Panc1 (cell line): Measurements from ENCODE around the gene NRG2. TPM values are rescaled to one million over a fixed set of nuclear protein-coding genes. Genes with fewer than 3 reads are reported as not detected.

Source experiments
- ATAC-seq: fragments of 200-7000 bp; cut with Tn5 transposase; 2 replicates; pipeline ENCODE4 v1.9.1; 2020; ENCODE audit warnings: mild to moderate bottlenecking, moderate library complexity
- BruUV-seq: library from RNA; stranded (reverse); fragments of 400-500 nt; replicated peaks from 2 replicates; lab custom pipeline; 2021; lab: Mats Ljungman, UMichigan
- CTCF ChIA-PET: fragments of 300-600 bp; sonication (Branson Sonifier 250); formaldehyde crosslinking; loops from one replicate; lab custom pipeline; 2022; ENCODE audit warnings: antibody characterized with exemption; lab: Charles Lee
- POLR2A ChIA-PET: fragments of 300-600 bp; sonication (Branson Sonifier 250); formaldehyde crosslinking; loops from one replicate; lab custom pipeline; 2022; ENCODE audit warnings: antibody characterized with exemption; lab: Charles Lee
- DNase-seq: peaks from one replicate; pipeline ENCODE4 v3.0.0-alpha.2; 2010; ENCODE audit warnings: low read depth, low spot score
- H3K27ac ChIP-seq: 2 replicates; pipeline ENCODE4 v1.5.1; 2011; ENCODE audit warnings: mild to moderate bottlenecking, low read length, inconsistent platforms
- H3K27me3 ChIP-seq: fragments of 200-500 bp; sonication (Bioruptor generic); 2 replicates; pipeline ENCODE4 v1.6.0; 2014; ENCODE audit warnings: low read length, inconsistent platforms; ENCODE audit not compliant: control insufficient read depth, insufficient read depth
- H3K36me3 ChIP-seq: fragments of 200-500 bp; sonication (Bioruptor generic); 2 replicates; pipeline ENCODE4 v1.5.1; 2014; ENCODE audit warnings: inconsistent platforms, mild to moderate bottlenecking, low read length, moderate library complexity; ENCODE audit not compliant: control insufficient read depth, insufficient read depth
- H3K4me1 ChIP-seq: 2 replicates; pipeline ENCODE4 v1.5.1; 2011; ENCODE audit warnings: inconsistent platforms, mild to moderate bottlenecking, low read length, moderate library complexity; ENCODE audit not compliant: control insufficient read depth, insufficient read depth
- H3K4me3 ChIP-seq, 2 experiments: 2 replicates each; pipeline ENCODE4 v1.5.1; 2011 to 2012; ENCODE audit warnings: low read depth in 2 of 2, low read length in 2 of 2, mild to moderate bottlenecking in 2 of 2, inconsistent platforms in 1 of 2, moderate library complexity in 1 of 2
- H3K9me3 ChIP-seq: fragments of 200-500 bp; sonication (Bioruptor generic); 2 replicates; pipeline ENCODE4 v1.5.1; 2014; ENCODE audit warnings: low read depth, mild to moderate bottlenecking, inconsistent platforms, low read length, moderate library complexity; ENCODE audit not compliant: control insufficient read depth, insufficient read depth
- CTCF ChIP-seq: fragments of 450-650 bp; IDR thresholded peaks from 2 replicates; pipeline ENCODE4 v1.5.1; 2017; ENCODE audit warnings: mild to moderate bottlenecking
- POLR2AphosphoS5 ChIP-seq: IDR thresholded peaks from 2 replicates; pipeline ENCODE4 v1.6.1; 2012; ENCODE audit warnings: mild to moderate bottlenecking, low read depth, low read length, moderate library complexity
- REST ChIP-seq, 2 experiments: IDR thresholded peaks; 2 replicates each; pipeline ENCODE4 v1.6.1; 2011 to 2012; ENCODE audit warnings: low read depth in 2 of 2, control low read depth in 1 of 2, low read length in 1 of 2, mild to moderate bottlenecking in 1 of 2, moderate library complexity in 1 of 2; ENCODE audit not compliant: insufficient read depth in 1 of 2
- SIN3A ChIP-seq: IDR thresholded peaks from 2 replicates; pipeline ENCODE4 v1.6.1; 2012; ENCODE audit warnings: low read depth, mild to moderate bottlenecking, low read length, moderate library complexity, borderline replicate concordance; ENCODE audit not compliant: insufficient read depth
- TCF7L2 ChIP-seq: IDR thresholded peaks from 2 replicates; pipeline ENCODE4 v1.6.1; 2011; ENCODE audit warnings: mild to moderate bottlenecking, low read depth, low read length, inconsistent platforms
- in situ Hi-C: cut with HindIII; loops from 2 replicates; pipeline ENCODE4 v1.10.0; 2016; ENCODE audit warnings: low sequenced_read_pairs, low pct_unique_long_range_greater_than_20kb
- intact Hi-C: fragments of 100-400 bp; cut with micrococcal nuclease; formaldehyde crosslinking; loops from one replicate; pipeline ENCODE4 v1.10.0; 2022; ENCODE audit not compliant: unreplicated experiment
- total RNA-seq: library from RNA; stranded (reverse); gene quantifications from one replicate; pipeline ENCODE4 v1.2.1, GENCODE V29; 2021; ENCODE audit not compliant: unreplicated experiment

The NRG2 gene
- total RNA-seq, 1 experiment from 2014 or later: 20.2 TPM

GRCh38 chr5:139994234-139994633 lies 48.9 kb downstream of the NRG2 start:
- POLR2A ChIA-PET: no interaction called here
- CTCF ChIA-PET: no interaction called here
- BruUV-seq: no TSS peak
- Histone ChIP-seq H3K36me3 (no peaks in the 10 kb centered on the region), H3K4me3 (no peak overlapping the region), H3K27me3 (no peaks in the 10 kb centered on the region), H3K4me1 (peaks cover 9% of the 10 kb centered on the region), H3K9me3 (no peaks in the 10 kb centered on the region), H3K27ac (no peak overlapping the region)
- no peak for ATAC-seq
- DNase-seq: no peak
- in situ Hi-C loops (no loop called here), intact Hi-C loops (no loop called here)
- TF ChIP-seq CTCF (no peak), SIN3A (no peak), TCF7L2 (no peak), POLR2AphosphoS5 (no peak), REST (IDR thresholded peaks at IDR 0.05; ENCODE audit: insufficient read depth in 1 of 2, low read depth in 2 of 2, low read length in 1 of 2) (no peak)

- in situ Hi-C loops: no loop called here
- Histone ChIP-seq H3K36me3 (no peaks in the 10 kb centered on the region), H3K27ac (peak overlapping the region; percentile 8; the same call in 1 of the 2 replicates), H3K4me3 (no peak overlapping the region), H3K9me3 (no peaks in the 10 kb centered on the region), H3K27me3 (no peaks in the 10 kb centered on the region), H3K4me1 (peaks cover 17% of the 10 kb centered on the region)
- intact Hi-C loops: loop anchor here (10.0 kb wide), 1 partner anchor 169 kb away; no protein-coding TSS in a partner anchor
- ChIA-PET CTCF (interaction anchor here (0.6 to 1.8 kb wide), 2 partner anchors 17 to 57 kb away, joined by 4 to 6 read pairs; no protein-coding TSS in a partner anchor), POLR2A (interaction anchor here (0.6 kb wide), 2 partner anchors 13 to 159 kb away, joined by 7 to 10 read pairs; no protein-coding TSS in a partner anchor)
- DNase-seq: peak; percentile 89
- no peak for TF ChIP-seq SIN3A
- no peak for TF ChIP-seq TCF7L2
- no peak for TF ChIP-seq CTCF
- TF ChIP-seq POLR2AphosphoS5: no peak
- TF ChIP-seq REST (IDR thresholded peaks at IDR 0.05; ENCODE audit: insufficient read depth in 1 of 2, low read depth in 2 of 2, low read length in 1 of 2): no peak
- no TSS peak for BruUV-seq
- peak; percentile 89 for ATAC-seq
Measured at GRCh38 chr5:139985733-139986132, 57.4 kb downstream of the NRG2 start.
